GM21515 (cell line): ENCODE measurements around the gene ZNF275.
"Not testable (repeated sequence)": the region's sequence is repeated elsewhere in the genome, so short reads cannot be mapped to it uniquely, and the experiment has no call there.

ENCODE experiments used
- ATAC-seq: cut with Tn5 transposase; IDR thresholded peaks from one replicate; pipeline ENCODE4 v1.9.1; 2021; ENCODE audit not compliant: unreplicated experiment

ZNF275 gene

GRCh38 chrX:153353416-153353815, 19.5 kb downstream of the ZNF275 start:
- ATAC-seq: no peak

GRCh38 chrX:153357877-153358276, 23.9 kb downstream of the ZNF275 start:
- no peak for ATAC-seq

GRCh38 chrX:153361781-153362397, 27.9 kb downstream of the ZNF275 start:
- no peak for ATAC-seq

- no peak for ATAC-seq
Measured at GRCh38 chrX:153365670-153366069, 31.7 kb downstream of the ZNF275 start.

- ATAC-seq: no peak
Measured at GRCh38 chrX:153366119-153366518, 32.2 kb downstream of the ZNF275 start.

GRCh38 chrX:153366878-153367538, 33.1 kb downstream of the ZNF275 start:
- no peak for ATAC-seq

- ATAC-seq: no peak
Measured at GRCh38 chrX:153370293-153371055, 36.5 kb downstream of the ZNF275 start.

- no peak for ATAC-seq
Measured at GRCh38 chrX:153371256-153371655, 37.3 kb downstream of the ZNF275 start.

GRCh38 chrX:153372949-153373348, 39.0 kb downstream of the ZNF275 start:
- ATAC-seq: no peak

GRCh38 chrX:153374426-153374825, 40.5 kb downstream of the ZNF275 start:
- ATAC-seq: no peak

GRCh38 chrX:153375571-153375970, 41.6 kb downstream of the ZNF275 start:
- ATAC-seq: no peak

- no peak for ATAC-seq
Measured at GRCh38 chrX:153377727-153378126, 43.8 kb downstream of the ZNF275 start.

- no peak for ATAC-seq
Measured at GRCh38 chrX:153378607-153379006, 44.7 kb downstream of the ZNF275 start.

GRCh38 chrX:153379508-153379907, 45.6 kb downstream of the ZNF275 start:
- ATAC-seq: no peak

GRCh38 chrX:153379971-153380581, 46.1 kb downstream of the ZNF275 start:
- no peak for ATAC-seq

GRCh38 chrX:153380691-153381090, 46.7 kb downstream of the ZNF275 start:
- ATAC-seq: no peak

GRCh38 chrX:153381684-153382532, 48.0 kb downstream of the ZNF275 start:
- ATAC-seq: no peak

GRCh38 chrX:153382563-153383482, 48.9 kb downstream of the ZNF275 start:
- no peak for ATAC-seq

- no peak for ATAC-seq
Measured at GRCh38 chrX:153384390-153384789, 50.4 kb downstream of the ZNF275 start.

- ATAC-seq: not testable (repeated sequence)
Measured at GRCh38 chrX:153384973-153385372, 51.0 kb downstream of the ZNF275 start.
